ENCODE data around the gene ZNF573.

Gene ZNF573

DNA sequence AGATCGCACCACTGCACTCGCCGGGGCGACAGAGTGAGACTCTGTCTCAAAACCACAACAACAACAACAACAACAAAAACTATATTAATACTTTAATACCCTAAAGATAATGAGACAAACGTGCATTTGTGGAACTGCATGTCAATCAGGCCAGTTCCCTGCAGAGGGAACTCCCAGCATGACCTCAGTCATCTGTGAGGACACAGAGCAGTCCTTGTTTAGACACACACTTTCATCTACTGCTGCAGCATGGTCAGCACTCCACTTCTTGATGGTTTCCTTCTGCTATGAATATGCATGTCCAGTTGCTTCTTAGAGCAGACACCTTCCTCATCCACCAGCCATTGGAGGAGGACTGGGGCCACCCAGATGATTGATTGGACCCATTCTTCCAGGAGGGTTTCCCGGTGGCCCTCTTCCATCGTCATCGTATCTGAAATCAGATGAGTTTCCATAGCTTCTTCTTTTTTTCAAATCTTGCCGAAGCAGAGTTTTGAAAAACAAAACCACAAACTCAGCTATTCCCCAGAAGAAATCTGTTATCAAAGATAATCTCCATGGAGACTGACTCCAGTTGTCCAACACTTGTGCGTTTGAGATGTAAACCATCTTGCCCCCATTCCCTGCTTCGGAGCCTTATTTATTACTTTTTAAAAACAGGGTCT, 86.3 kb downstream of the ZNF573 start:
- DNase-seq: no peak

DNA sequence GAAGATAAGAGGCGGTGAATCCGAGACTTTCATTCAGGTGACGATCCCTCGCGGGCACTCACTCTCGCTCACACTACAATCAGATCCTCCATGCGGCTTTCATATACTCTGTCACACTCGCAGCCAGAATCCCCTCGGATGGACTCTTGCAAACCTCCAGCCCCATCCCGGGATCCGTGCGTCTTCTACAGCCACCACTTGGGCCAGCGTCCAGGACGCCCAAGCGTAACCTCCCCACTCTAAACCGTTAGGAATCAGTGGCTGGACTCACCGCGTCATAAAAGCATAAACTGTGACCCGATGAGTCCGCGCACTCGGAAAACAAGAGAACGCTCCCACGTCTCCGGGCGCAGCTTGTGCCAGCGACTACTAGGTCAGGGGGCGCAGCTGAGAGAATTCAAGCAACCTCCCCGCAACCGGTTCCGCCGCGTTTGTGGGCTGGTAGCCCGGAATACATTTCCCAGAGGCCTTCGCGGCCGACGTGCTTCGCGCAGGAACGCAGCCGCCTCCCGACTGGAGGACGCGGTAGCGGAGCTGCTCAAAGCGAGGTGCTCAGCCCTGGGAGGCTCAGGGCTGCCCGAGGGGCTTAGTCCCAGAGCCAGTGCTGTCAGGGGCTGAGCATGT, 87.4 kb downstream of the ZNF573 start:
- DNase-seq: peak; percentile 83
